ENCODE results near the gene NLRP6. TPM values are rescaled to one million over a fixed set of nuclear protein-coding genes. Genes with fewer than 3 reads are reported as not detected.

Gene NLRP6
- total RNA-seq, 1 donor from 2014 or later = not detected

- DNase-seq (ENCODE audit: low read depth, low spot score) = no peak
- H3K36me3 Mint-ChIP-seq (ENCODE audit: low read depth) = no peaks in the 10 kb centered on the region
- no peaks in the 10 kb centered on the region for H3K9me3 Mint-ChIP-seq
- peak overlapping the region; percentile 38 for H3K4me3 Mint-ChIP-seq
- peak overlapping the region; percentile 19 for H3K27ac Mint-ChIP-seq (ENCODE audit: unreplicated experiment)
- peaks cover 13% of the 10 kb centered on the region for H3K27me3 Mint-ChIP-seq (ENCODE audit: low read depth)
- H3K4me1 Mint-ChIP-seq = peaks cover 3% of the 10 kb centered on the region
- no peak for TF ChIP-seq CTCF (conservative IDR thresholded peaks at IDR 0.05)
Observed at GRCh38 chr11:291281-292210, 13.3 kb downstream of the NLRP6 start.

GRCh38 chr11:292211-293121 is 14.3 kb downstream of the NLRP6 start:
- H3K36me3 Mint-ChIP-seq (ENCODE audit: low read depth) = no peaks in the 10 kb centered on the region
- H3K4me1 Mint-ChIP-seq = peaks cover 3% of the 10 kb centered on the region
- H3K27ac Mint-ChIP-seq (ENCODE audit: unreplicated experiment) = no peak overlapping the region
- peaks cover 8% of the 10 kb centered on the region for H3K27me3 Mint-ChIP-seq (ENCODE audit: low read depth)
- no peak overlapping the region for H3K4me3 Mint-ChIP-seq
- no peak for DNase-seq (ENCODE audit: low read depth, low spot score)
- TF ChIP-seq CTCF (conservative IDR thresholded peaks at IDR 0.05) = no peak
- H3K9me3 Mint-ChIP-seq = no peaks in the 10 kb centered on the region

GRCh38 chr11:293271-293851 is 15.2 kb downstream of the NLRP6 start:
- no peak for TF ChIP-seq CTCF (conservative IDR thresholded peaks at IDR 0.05)
- H3K27ac Mint-ChIP-seq (ENCODE audit: unreplicated experiment) = no peak overlapping the region
- H3K4me3 Mint-ChIP-seq = no peak overlapping the region
- peaks cover under 1% of the 10 kb centered on the region for H3K27me3 Mint-ChIP-seq (ENCODE audit: low read depth)
- H3K9me3 Mint-ChIP-seq = no peaks in the 10 kb centered on the region
- no peaks in the 10 kb centered on the region for H3K36me3 Mint-ChIP-seq (ENCODE audit: low read depth)
- no peak for DNase-seq (ENCODE audit: low read depth, low spot score)
- peaks cover 6% of the 10 kb centered on the region for H3K4me1 Mint-ChIP-seq

GRCh38 chr11:293852-294661 is 15.8 kb downstream of the NLRP6 start:
- Mint-ChIP-seq H3K4me1 (peaks cover 6% of the 10 kb centered on the region), H3K4me3 (no peak overlapping the region), H3K36me3 (ENCODE audit: low read depth) (no peaks in the 10 kb centered on the region), H3K27me3 (ENCODE audit: low read depth) (no peaks in the 10 kb centered on the region), H3K27ac (ENCODE audit: unreplicated experiment) (no peak overlapping the region), H3K9me3 (no peaks in the 10 kb centered on the region)
- DNase-seq (ENCODE audit: low read depth, low spot score) = no peak
- no peak for TF ChIP-seq CTCF (conservative IDR thresholded peaks at IDR 0.05)
